WTC11 (cell line): ENCODE results near the gene ADAP1. TPM values are rescaled to one million over a fixed set of nuclear protein-coding genes. Genes with fewer than 3 reads are reported as not detected.

ENCODE experiments used
- ATAC-seq: fragments of 200-7000 bp; cut with Tn5 transposase; 2 replicates; pipeline ENCODE4 v1.10.0; 2021; ENCODE audit warnings: mild to moderate bottlenecking, moderate library complexity
- CTCF ChIA-PET: fragments of 300-600 bp; sonication (Branson Sonifier 250); formaldehyde crosslinking; loops from one replicate; lab custom pipeline; 2021; ENCODE audit warnings: antibody characterized with exemption; lab: Charles Lee
- POLR2A ChIA-PET: fragments of 350-600 bp; sonication (Branson Sonifier 250); formaldehyde crosslinking; loops from one replicate; lab custom pipeline; 2021; ENCODE audit warnings: antibody characterized with exemption; lab: Charles Lee
- DNase-seq: peaks from one replicate; pipeline ENCODE4 v3.0.0; 2021; ENCODE audit warnings: low spot score
- H3K27ac Mint-ChIP-seq: 2 replicates; pipeline ENCODE4 v1.8.0; 2021; ENCODE audit warnings: mixed read lengths
- H3K27me3 Mint-ChIP-seq: 2 replicates; pipeline ENCODE4 v1.8.0; 2021; ENCODE audit warnings: low read depth, mild to moderate bottlenecking, moderate library complexity, mixed read lengths
- H3K36me3 Mint-ChIP-seq: 2 replicates; pipeline ENCODE4 v1.8.0; 2021; ENCODE audit warnings: mixed read lengths
- H3K4me1 Mint-ChIP-seq: 2 replicates; pipeline ENCODE4 v1.8.0; 2022; ENCODE audit warnings: mixed read lengths
- H3K4me3 Mint-ChIP-seq: 2 replicates; pipeline ENCODE4 v1.8.0; 2021; ENCODE audit warnings: mild to moderate bottlenecking, moderate library complexity, mixed read lengths
- H3K9me3 Mint-ChIP-seq: 2 replicates; pipeline ENCODE4 v1.8.0; 2021; ENCODE audit warnings: mixed read lengths
- AR ChIP-seq: fragments of 250-450 bp; sonication (Bioruptor Pico); IDR thresholded peaks from 2 replicates; pipeline ENCODE4 v1.9.0; 2021; ENCODE audit warnings: mild to moderate bottlenecking
- ATF2 ChIP-seq: sonication (generic); formaldehyde crosslinking; IDR thresholded peaks from 2 replicates; pipeline ENCODE4 v1.8.1; 2022; ENCODE audit warnings: low read depth, missing genetic modification reagents, borderline replicate concordance
- CBFB ChIP-seq: sonication (generic); formaldehyde crosslinking; IDR thresholded peaks from 2 replicates; pipeline ENCODE4 v1.8.1; 2022; ENCODE audit warnings: mild to moderate bottlenecking, low read depth, missing genetic modification reagents
- E2F5 ChIP-seq: sonication (generic); formaldehyde crosslinking; IDR thresholded peaks from 2 replicates; pipeline ENCODE4 v1.8.1; 2022; ENCODE audit warnings: mild to moderate bottlenecking, moderate library complexity, missing genetic modification reagents
- FOXJ3 ChIP-seq: sonication (generic); formaldehyde crosslinking; IDR thresholded peaks from 2 replicates; pipeline ENCODE4 v1.9.0; 2021; ENCODE audit warnings: missing genetic modification reagents, mild to moderate bottlenecking, borderline replicate concordance
- GABPB1 ChIP-seq: sonication (generic); formaldehyde crosslinking; IDR thresholded peaks from 2 replicates; pipeline ENCODE4 v1.8.1; 2023; ENCODE audit warnings: mild to moderate bottlenecking, missing genetic modification reagents
- IRF2 ChIP-seq: sonication (generic); formaldehyde crosslinking; IDR thresholded peaks from 2 replicates; pipeline ENCODE4 v1.8.0; 2022; ENCODE audit warnings: low read depth, missing genetic modification reagents, borderline replicate concordance
- MYBL2 ChIP-seq: sonication (generic); formaldehyde crosslinking; IDR thresholded peaks from 2 replicates; pipeline ENCODE4 v1.8.1; 2023; ENCODE audit warnings: mild to moderate bottlenecking, moderate library complexity, missing genetic modification reagents
- RELA ChIP-seq: sonication (generic); formaldehyde crosslinking; IDR thresholded peaks from 2 replicates; pipeline ENCODE4 v1.8.1; 2022; ENCODE audit warnings: missing genetic modification reagents, mild to moderate bottlenecking, borderline replicate concordance
- SMAD4 ChIP-seq: sonication (generic); formaldehyde crosslinking; IDR thresholded peaks from 2 replicates; pipeline ENCODE4 v1.8.0; 2022; ENCODE audit warnings: mild to moderate bottlenecking, missing genetic modification reagents
- TCF7 ChIP-seq: sonication (generic); formaldehyde crosslinking; IDR thresholded peaks from 2 replicates; pipeline ENCODE4 v1.8.0; 2022; ENCODE audit warnings: mild to moderate bottlenecking, low read depth, missing genetic modification reagents, moderate library complexity
- TEAD4 ChIP-seq: sonication (generic); formaldehyde crosslinking; IDR thresholded peaks from 2 replicates; pipeline ENCODE4 v1.8.0; 2022; ENCODE audit warnings: mild to moderate bottlenecking, missing genetic modification reagents
- TP53 ChIP-seq: sonication (generic); formaldehyde crosslinking; IDR thresholded peaks from 2 replicates; pipeline ENCODE4 v1.8.1; 2023; ENCODE audit warnings: mild to moderate bottlenecking, missing genetic modification reagents
- USF1 ChIP-seq: sonication (generic); formaldehyde crosslinking; IDR thresholded peaks from 2 replicates; pipeline ENCODE4 v1.8.0; 2022; ENCODE audit warnings: mild to moderate bottlenecking, missing genetic modification reagents
- ZNF138 ChIP-seq: sonication (generic); formaldehyde crosslinking; conservative IDR thresholded peaks from 2 replicates; pipeline ENCODE4 v1.8.1; 2022; ENCODE audit warnings: mild to moderate bottlenecking, moderate library complexity, missing genetic modification reagents
- ZNF219 ChIP-seq: sonication (generic); formaldehyde crosslinking; IDR thresholded peaks from 2 replicates; pipeline ENCODE4 v1.8.0; 2023; ENCODE audit warnings: missing genetic modification reagents, mild to moderate bottlenecking, borderline replicate concordance
- ZNF396 ChIP-seq: fragments of 250-450 bp; sonication (Bioruptor Pico); IDR thresholded peaks from 2 replicates; pipeline ENCODE4 v1.8.0; 2021; ENCODE audit warnings: mild to moderate bottlenecking, moderate library complexity, borderline replicate concordance
- ZSCAN18 ChIP-seq: fragments of 250-450 bp; sonication (Bioruptor Pico); IDR thresholded peaks from 2 replicates; pipeline ENCODE4 v2.1.2; 2022; ENCODE audit warnings: mild to moderate bottlenecking, moderate library complexity
- total RNA-seq: library from RNA; stranded (reverse); gene quantifications from 3 replicates; pipeline ENCODE4 v1.2.3, GENCODE V29; 2021
- TF ChIP-seq, protein P1 (sequence below): sonication (generic); formaldehyde crosslinking; IDR thresholded peaks from 2 replicates; pipeline ENCODE4 v1.8.1; 2022; ENCODE audit warnings: low read depth, mild to moderate bottlenecking, moderate library complexity, missing genetic modification reagents, borderline replicate concordance
- TF ChIP-seq, protein P2 (sequence below): sonication (generic); formaldehyde crosslinking; IDR thresholded peaks from 2 replicates; pipeline ENCODE4 v1.8.0; 2022; ENCODE audit warnings: mild to moderate bottlenecking, missing genetic modification reagents
- TF ChIP-seq, protein P3 (sequence below): fragments of 250-450 bp; sonication (Bioruptor Pico); IDR thresholded peaks from 2 replicates; pipeline ENCODE4 v1.9.0; 2021; ENCODE audit warnings: moderate library complexity, mild to moderate bottlenecking, inconsistent platforms, borderline replicate concordance

Gene ADAP1
- total RNA-seq, 1 experiment from 2014 or later, result 4.3 TPM

DNA sequence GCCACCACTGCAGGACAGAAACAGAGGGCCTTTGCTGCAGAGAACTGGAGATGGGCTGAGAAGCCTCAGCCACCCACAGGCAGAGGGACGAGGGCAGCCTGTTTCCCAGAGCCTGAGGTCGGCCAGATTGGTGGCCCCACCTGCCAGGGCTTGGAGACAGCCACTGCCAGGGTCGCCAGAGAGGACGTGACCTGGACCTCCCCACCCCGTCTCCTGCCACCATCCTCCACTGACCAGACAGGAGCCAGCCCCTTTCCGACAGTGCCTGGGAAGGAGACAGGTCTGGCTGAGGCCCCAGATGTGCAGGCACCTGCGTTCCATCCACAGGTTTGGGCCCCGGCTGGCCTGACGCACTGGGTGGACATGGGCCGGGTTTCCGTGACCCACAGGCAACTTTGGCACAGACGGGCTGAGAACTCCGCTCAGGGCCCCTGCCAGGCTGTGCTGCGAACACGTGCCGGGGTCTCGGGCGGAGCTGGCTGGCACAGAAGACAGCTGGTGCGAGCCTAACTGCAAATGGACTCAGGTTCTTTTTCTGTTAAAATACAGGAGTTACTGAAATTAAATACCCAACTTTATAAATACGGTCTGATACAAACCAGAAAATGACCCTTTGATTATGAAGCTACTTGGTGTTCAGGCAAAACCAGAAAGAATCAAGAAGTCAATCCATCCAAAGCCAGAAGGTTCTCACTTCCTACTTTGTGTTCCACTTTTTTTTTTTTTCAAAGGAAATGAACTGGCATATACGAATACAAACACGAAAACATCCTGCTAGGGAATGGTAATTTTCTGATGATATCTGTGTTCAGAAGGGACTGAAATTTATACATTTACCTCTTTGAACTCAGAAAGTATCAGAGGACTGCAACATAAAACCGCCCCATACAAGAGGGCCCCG, 14.0 kb upstream of the ADAP1 start (continued):
- TF ChIP-seq, protein P1, sequence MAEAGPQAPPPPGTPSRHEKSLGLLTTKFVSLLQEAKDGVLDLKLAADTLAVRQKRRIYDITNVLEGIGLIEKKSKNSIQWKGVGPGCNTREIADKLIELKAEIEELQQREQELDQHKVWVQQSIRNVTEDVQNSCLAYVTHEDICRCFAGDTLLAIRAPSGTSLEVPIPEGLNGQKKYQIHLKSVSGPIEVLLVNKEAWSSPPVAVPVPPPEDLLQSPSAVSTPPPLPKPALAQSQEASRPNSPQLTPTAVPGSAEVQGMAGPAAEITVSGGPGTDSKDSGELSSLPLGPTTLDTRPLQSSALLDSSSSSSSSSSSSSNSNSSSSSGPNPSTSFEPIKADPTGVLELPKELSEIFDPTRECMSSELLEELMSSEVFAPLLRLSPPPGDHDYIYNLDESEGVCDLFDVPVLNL (CRISPR knock-in tag), result no peak
- no peak for TF ChIP-seq AR (CRISPR knock-in tag)
- TF ChIP-seq ZNF219, result no peak
- TF ChIP-seq ZNF138 (CRISPR knock-in tag), result no peak
- no peak for TF ChIP-seq GABPB1 (CRISPR knock-in tag)
- no peak for TF ChIP-seq ATF2
- TF ChIP-seq RELA (CRISPR knock-in tag), result no peak
- TF ChIP-seq USF1 (CRISPR knock-in tag), result no peak

DNA sequence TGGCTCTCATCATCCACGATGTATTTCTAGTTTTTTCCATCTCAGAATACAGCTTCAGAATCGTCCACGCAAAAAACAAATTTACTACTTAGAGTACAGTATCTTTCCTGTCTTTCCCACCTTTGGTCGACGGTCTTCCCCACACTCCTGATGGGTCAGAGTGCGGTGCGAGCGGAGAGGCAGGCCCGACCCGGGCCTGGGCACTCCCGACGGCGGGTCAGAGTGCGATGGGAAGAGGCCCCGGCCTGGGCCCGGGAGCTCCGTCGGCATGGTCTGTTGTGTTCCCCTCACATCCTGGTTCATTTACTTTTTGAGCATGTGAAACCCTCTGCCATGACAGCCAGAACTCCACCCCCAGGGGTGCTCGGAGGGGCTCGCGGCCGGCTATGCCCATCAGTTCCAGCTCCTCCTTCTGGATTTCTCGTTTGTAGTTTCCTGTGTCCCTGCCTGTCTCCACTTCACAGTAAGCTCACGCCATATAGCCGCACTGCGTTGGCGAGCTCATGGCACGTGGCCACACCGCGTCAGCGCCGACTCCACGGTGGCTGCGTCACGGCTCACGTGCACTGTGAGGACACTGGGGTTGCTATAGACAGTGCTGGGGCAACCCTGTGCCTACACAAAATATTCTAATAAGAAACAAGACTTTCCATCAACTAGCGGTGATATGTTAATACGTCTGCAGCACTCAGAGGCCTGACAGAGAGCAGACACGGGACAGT, 13.0 kb upstream of the ADAP1 start:
- ChIA-PET POLR2A (no interaction called here), CTCF (interaction anchor here (0.6 to 1.5 kb wide), 6 partner anchors 8 to 208 kb away, joined by 3 to 13 read pairs (median 3); partner anchors contain the start of gene COX19)
- H3K4me1 Mint-ChIP-seq, result peaks cover 6% of the 10 kb centered on the region; the same call in 1 of the 2 replicates
- H3K9me3 Mint-ChIP-seq, result no peaks in the 10 kb centered on the region
- ATAC-seq (no peak), DNase-seq (no peak)
- no peaks in the 10 kb centered on the region for H3K27me3 Mint-ChIP-seq
- H3K36me3 Mint-ChIP-seq, result peaks cover 33% of the 10 kb centered on the region
- peak overlapping the region; percentile 79 for H3K27ac Mint-ChIP-seq
- no peak overlapping the region for H3K4me3 Mint-ChIP-seq
- TF ChIP-seq MYBL2 (no peak), SMAD4 (CRISPR knock-in tag) (no peak), TCF7 (CRISPR knock-in tag) (no peak), ATF2 (no peak), E2F5 (CRISPR knock-in tag) (no peak), IRF2 (no peak), CBFB (CRISPR knock-in tag) (no peak), FOXJ3 (CRISPR knock-in tag) (no peak), ZSCAN18 (CRISPR knock-in tag) (no peak), ZNF396 (CRISPR knock-in tag) (no peak), ZNF219 (no peak), TP53 (no peak), TEAD4 (CRISPR knock-in tag) (no peak)
- TF ChIP-seq, protein P2, sequence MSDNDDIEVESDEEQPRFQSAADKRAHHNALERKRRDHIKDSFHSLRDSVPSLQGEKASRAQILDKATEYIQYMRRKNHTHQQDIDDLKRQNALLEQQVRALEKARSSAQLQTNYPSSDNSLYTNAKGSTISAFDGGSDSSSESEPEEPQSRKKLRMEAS (CRISPR knock-in tag), result no peak
- TF ChIP-seq, protein P3, sequence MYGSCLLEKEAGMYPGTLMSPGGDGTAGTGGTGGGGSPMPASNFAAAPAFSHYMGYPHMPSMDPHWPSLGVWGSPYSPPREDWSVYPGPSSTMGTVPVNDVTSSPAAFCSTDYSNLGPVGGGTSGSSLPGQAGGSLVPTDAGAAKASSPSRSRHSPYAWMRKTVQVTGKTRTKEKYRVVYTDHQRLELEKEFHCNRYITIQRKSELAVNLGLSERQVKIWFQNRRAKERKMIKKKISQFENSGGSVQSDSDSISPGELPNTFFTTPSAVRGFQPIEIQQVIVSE (CRISPR knock-in tag), result no peak
